Activated CD4-positive, alpha-beta T cell treated with anti-CD3 and anti-CD28 coated beads, Interleukin-2, amount 10 ng/mL, durations not matched to agents 7 days and 5 days (primary cell): ENCODE data around the gene FBXO4. TPM values are rescaled to one million over a fixed set of nuclear protein-coding genes. Genes with fewer than 3 reads are reported as not detected.
"Not testable (repeated sequence)": the region's sequence is repeated elsewhere in the genome, so short reads cannot be mapped to it uniquely, and the experiment has no call there.

ENCODE experiments used
- CTCF ChIA-PET: fragments of 350-600 bp; sonication (Branson Sonifier 250); formaldehyde crosslinking; loops from one replicate; lab custom pipeline; 2021; ENCODE audit warnings: antibody characterized with exemption; lab: Charles Lee
- POLR2A ChIA-PET: fragments of 350-600 bp; sonication (Branson Sonifier 250); formaldehyde crosslinking; loops from one replicate; lab custom pipeline; 2021; ENCODE audit warnings: antibody characterized with exemption; lab: Charles Lee
- DNase-seq: peaks from one replicate; pipeline ENCODE4 v3.0.0-alpha.2; 2020
- H3K27ac Mint-ChIP-seq: one replicate; pipeline ENCODE4 v1.8.0; 2021; ENCODE audit warnings: mild to moderate bottlenecking, moderate library complexity, mixed read lengths
- H3K27me3 Mint-ChIP-seq: one replicate; pipeline ENCODE4 v1.8.0; 2021; ENCODE audit warnings: mixed read lengths
- H3K36me3 Mint-ChIP-seq: one replicate; pipeline ENCODE4 v1.8.0; 2021; ENCODE audit warnings: low read depth, mixed read lengths
- H3K4me1 Mint-ChIP-seq: one replicate; pipeline ENCODE4 v1.8.0; 2021; ENCODE audit warnings: mixed read lengths
- H3K4me3 Mint-ChIP-seq: one replicate; pipeline ENCODE4 v1.8.0; 2021; ENCODE audit warnings: mild to moderate bottlenecking, moderate library complexity, mixed read lengths
- H3K9me3 Mint-ChIP-seq: one replicate; pipeline ENCODE4 v1.8.0; 2021; ENCODE audit warnings: mixed read lengths
- total RNA-seq, 2 experiments: library from RNA; stranded (reverse); gene quantifications; one replicate each; pipeline ENCODE4 v1.2.3, GENCODE V29; 2021

The FBXO4 gene
- total RNA-seq, 2 experiments from 2014 or later = 13.9 to 14.8 TPM

- no peak overlapping the region for H3K27ac Mint-ChIP-seq
- peaks cover 21% of the 10 kb centered on the region for H3K36me3 Mint-ChIP-seq
- peaks cover 24% of the 10 kb centered on the region for H3K4me1 Mint-ChIP-seq
- H3K9me3 Mint-ChIP-seq = peaks cover 6% of the 10 kb centered on the region
- no peak overlapping the region for H3K4me3 Mint-ChIP-seq
- CTCF ChIA-PET = interaction anchor here (0.6 to 1.4 kb wide), 2 partner anchors 71 to 469 kb away, joined by 3 read pairs; no protein-coding TSS in a partner anchor
- DNase-seq = no peak
- H3K27me3 Mint-ChIP-seq = no peaks in the 10 kb centered on the region
- POLR2A ChIA-PET = no interaction called here
Observed at GRCh38 chr5:41927604-41928003, 2.5 kb downstream of the FBXO4 start.

GRCh38 chr5:41929035-41929434, 4.0 kb downstream of the FBXO4 start:
- Mint-ChIP-seq H3K27me3 (no peaks in the 10 kb centered on the region), H3K36me3 (peaks cover 24% of the 10 kb centered on the region), H3K27ac (no peak overlapping the region), H3K4me1 (peaks cover 21% of the 10 kb centered on the region), H3K4me3 (no peak overlapping the region), H3K9me3 (peaks cover 6% of the 10 kb centered on the region)
- ChIA-PET CTCF (interaction anchor here (0.8 to 1.4 kb wide), 3 partner anchors 10 to 129 kb away, joined by 3 to 4 read pairs (median 3); no protein-coding TSS in a partner anchor), POLR2A (no interaction called here)
- no peak for DNase-seq

- H3K9me3 Mint-ChIP-seq = peaks cover 6% of the 10 kb centered on the region
- POLR2A ChIA-PET = no interaction called here
- H3K4me3 Mint-ChIP-seq = no peak overlapping the region
- DNase-seq = no peak
- H3K27ac Mint-ChIP-seq = no peak overlapping the region
- CTCF ChIA-PET = no interaction called here
- H3K4me1 Mint-ChIP-seq = no peaks in the 10 kb centered on the region
- peaks cover 30% of the 10 kb centered on the region for H3K36me3 Mint-ChIP-seq
- no peaks in the 10 kb centered on the region for H3K27me3 Mint-ChIP-seq
Observed at GRCh38 chr5:41932770-41933169, 7.7 kb downstream of the FBXO4 start.

GRCh38 chr5:41935544-41935943, 10.5 kb downstream of the FBXO4 start:
- CTCF ChIA-PET = interaction anchor here (1.2 kb wide), 1 partner anchor 10 kb away, joined by 3 read pairs; no protein-coding TSS in a partner anchor
- H3K27me3 Mint-ChIP-seq = no peaks in the 10 kb centered on the region
- peaks cover 20% of the 10 kb centered on the region for H3K36me3 Mint-ChIP-seq

GRCh38 chr5:41940641-41941040, 15.6 kb downstream of the FBXO4 start:
- H3K4me1 Mint-ChIP-seq = no peaks in the 10 kb centered on the region
- no peak for DNase-seq
- H3K27me3 Mint-ChIP-seq = no peaks in the 10 kb centered on the region
- CTCF ChIA-PET = no interaction called here
- H3K4me3 Mint-ChIP-seq = no peak overlapping the region
- H3K36me3 Mint-ChIP-seq = peaks cover 8% of the 10 kb centered on the region
- POLR2A ChIA-PET = no interaction called here
- no peaks in the 10 kb centered on the region for H3K9me3 Mint-ChIP-seq
- no peak overlapping the region for H3K27ac Mint-ChIP-seq

More at GRCh38 chr5:41935544-41935943, 10.5 kb downstream of the FBXO4 start:
- H3K4me3 Mint-ChIP-seq = no peak overlapping the region
- DNase-seq = no peak
- H3K9me3 Mint-ChIP-seq = peaks cover 3% of the 10 kb centered on the region
- no peaks in the 10 kb centered on the region for H3K4me1 Mint-ChIP-seq
- POLR2A ChIA-PET = no interaction called here
- H3K27ac Mint-ChIP-seq = no peak overlapping the region

DNA sequence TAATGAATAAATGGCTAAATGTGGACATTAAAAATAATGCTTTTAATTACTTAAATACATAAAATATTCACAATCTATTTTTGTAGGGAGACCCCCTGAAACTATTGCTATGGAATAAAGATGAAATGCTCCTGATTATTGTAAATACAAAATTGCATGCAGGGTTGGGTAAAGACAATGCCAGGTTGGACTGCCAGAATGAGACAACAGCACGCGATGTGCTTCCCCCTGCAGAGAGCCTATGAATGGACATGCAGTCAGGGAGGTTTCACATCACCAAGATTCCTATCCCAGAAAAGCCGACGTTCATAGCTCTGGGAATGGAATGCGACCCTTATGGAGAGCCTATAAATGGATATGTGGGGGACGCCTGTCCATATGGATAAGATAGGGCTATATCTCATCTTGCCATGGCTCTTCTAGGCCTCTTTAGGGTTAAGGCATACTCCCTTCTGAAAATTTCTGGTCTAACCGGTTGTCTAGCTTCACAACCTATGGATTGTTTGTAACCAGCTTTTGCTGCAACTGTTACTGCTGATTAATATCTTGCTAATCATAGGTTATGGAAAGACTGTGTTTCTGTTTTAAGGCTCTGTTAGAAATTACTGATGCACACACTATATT, 20.4 kb downstream of the FBXO4 start:
- H3K9me3 Mint-ChIP-seq, CTCF ChIA-PET, H3K4me1 Mint-ChIP-seq, DNase-seq, H3K36me3 Mint-ChIP-seq, POLR2A ChIA-PET, H3K27ac Mint-ChIP-seq, H3K27me3 Mint-ChIP-seq, H3K4me3 Mint-ChIP-seq: not testable (repeated sequence)

- Mint-ChIP-seq H3K36me3 (no peaks in the 10 kb centered on the region), H3K4me3 (no peak overlapping the region), H3K27me3 (peaks cover 8% of the 10 kb centered on the region), H3K9me3 (peaks cover 3% of the 10 kb centered on the region), H3K27ac (no peak overlapping the region), H3K4me1 (no peaks in the 10 kb centered on the region)
- ChIA-PET POLR2A (no interaction called here), CTCF (no interaction called here)
- DNase-seq = no peak
Observed at GRCh38 chr5:41951224-41951623, 26.1 kb downstream of the FBXO4 start.

DNA sequence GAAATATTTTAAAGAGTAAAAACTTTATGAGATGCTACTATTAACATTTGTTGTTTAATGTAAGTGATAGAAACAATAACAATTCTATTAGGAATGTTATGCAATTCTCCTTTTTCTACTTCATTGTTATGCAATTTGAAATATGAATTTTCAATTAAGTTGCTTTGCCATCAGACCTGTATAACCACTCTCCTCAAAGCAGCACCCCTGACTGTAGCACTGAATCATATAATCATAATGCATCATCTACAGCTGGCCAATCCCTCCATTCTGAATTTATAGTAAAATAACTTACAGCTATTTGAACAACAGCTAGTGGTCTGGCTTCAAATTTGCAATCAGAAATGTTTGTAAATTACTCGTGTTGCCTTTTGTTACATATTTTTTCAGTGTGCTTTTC, 29.2 kb downstream of the FBXO4 start:
- Mint-ChIP-seq H3K4me3 (no peak overlapping the region), H3K27me3 (peaks cover 8% of the 10 kb centered on the region), H3K4me1 (no peaks in the 10 kb centered on the region), H3K27ac (no peak overlapping the region), H3K36me3 (no peaks in the 10 kb centered on the region), H3K9me3 (peaks cover 6% of the 10 kb centered on the region)
- CTCF ChIA-PET = no interaction called here
- POLR2A ChIA-PET = no interaction called here
- no peak for DNase-seq

GRCh38 chr5:41955432-41956024, 30.4 kb downstream of the FBXO4 start:
- H3K4me1 Mint-ChIP-seq = no peaks in the 10 kb centered on the region
- peaks cover 10% of the 10 kb centered on the region for H3K9me3 Mint-ChIP-seq
- DNase-seq = no peak
- H3K36me3 Mint-ChIP-seq = no peaks in the 10 kb centered on the region
- POLR2A ChIA-PET = no interaction called here
- no peak overlapping the region for H3K27ac Mint-ChIP-seq
- H3K4me3 Mint-ChIP-seq = no peak overlapping the region
- H3K27me3 Mint-ChIP-seq = peaks cover 3% of the 10 kb centered on the region
- CTCF ChIA-PET = no interaction called here

DNA sequence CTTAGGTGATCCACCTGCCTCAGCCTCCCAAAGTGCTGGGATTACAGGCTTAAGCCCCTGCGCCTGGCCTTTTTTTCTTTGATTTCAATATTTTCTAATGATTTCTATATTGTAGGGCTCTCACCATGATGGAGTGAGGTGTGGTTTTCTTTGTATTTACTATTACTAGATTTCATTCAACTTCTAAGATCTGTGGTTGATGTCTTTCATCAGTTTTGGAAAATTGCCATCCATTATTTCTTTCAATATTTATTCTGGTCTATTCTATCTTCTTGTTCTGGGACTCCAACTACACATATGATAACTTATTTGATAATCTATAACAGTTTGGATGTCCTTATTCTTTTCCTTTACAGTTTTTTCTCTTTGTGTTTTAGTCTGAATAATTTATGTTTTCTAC, 31.9 kb downstream of the FBXO4 start:
- Mint-ChIP-seq H3K36me3 (no peaks in the 10 kb centered on the region), H3K9me3 (peaks cover 18% of the 10 kb centered on the region), H3K4me1 (no peaks in the 10 kb centered on the region), H3K27me3 (no peaks in the 10 kb centered on the region), H3K27ac (no peak overlapping the region), H3K4me3 (no peak overlapping the region)
- DNase-seq = no peak
- ChIA-PET POLR2A (no interaction called here), CTCF (no interaction called here)

DNA sequence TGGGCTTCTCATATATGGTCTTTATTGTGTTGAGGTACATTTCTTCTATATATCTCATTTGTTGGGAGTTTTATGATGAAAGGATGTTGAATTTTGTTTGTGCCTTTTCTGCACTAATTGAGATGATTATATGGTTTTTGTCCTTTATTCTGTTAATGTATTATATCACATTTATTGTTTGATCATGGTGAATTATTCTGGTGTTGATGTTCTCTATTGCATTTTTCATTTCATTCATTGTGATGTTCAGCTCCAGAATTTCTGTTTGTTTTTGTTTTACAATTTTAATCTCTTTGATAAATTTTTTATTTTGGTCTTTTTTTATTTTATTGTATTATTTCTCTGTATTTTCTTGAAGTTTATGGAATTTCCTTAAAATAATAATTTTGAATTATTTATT, 35.4 kb downstream of the FBXO4 start:
- H3K9me3 Mint-ChIP-seq = peaks cover 17% of the 10 kb centered on the region
- no peaks in the 10 kb centered on the region for H3K4me1 Mint-ChIP-seq
- H3K4me3 Mint-ChIP-seq = no peak overlapping the region
- ChIA-PET CTCF (no interaction called here), POLR2A (no interaction called here)
- H3K36me3 Mint-ChIP-seq = no peaks in the 10 kb centered on the region
- DNase-seq = no peak
- no peaks in the 10 kb centered on the region for H3K27me3 Mint-ChIP-seq
- H3K27ac Mint-ChIP-seq = no peak overlapping the region

DNA sequence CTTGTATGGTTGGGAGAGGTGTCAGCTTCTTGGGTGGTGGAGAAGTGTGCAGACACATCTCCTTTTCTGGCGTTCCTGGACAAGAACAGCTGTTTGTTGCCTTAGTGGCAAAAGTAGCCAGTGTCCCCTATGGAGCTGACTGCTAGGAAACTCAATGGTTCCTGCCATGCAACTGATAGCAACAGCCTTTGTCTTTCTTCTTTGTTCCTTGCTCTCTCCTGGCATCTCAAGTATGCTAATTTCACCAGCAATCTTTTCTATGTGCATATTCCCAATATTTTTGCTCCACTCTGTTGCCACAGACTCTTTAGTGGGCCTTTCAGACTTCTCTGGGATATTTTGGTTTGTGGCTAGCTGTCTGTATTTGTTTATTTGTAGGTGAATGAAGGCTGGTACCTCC, 36.7 kb downstream of the FBXO4 start:
- CTCF ChIA-PET = interaction anchor here (0.7 kb wide), 1 partner anchor 222 kb away, joined by 4 read pairs; no protein-coding TSS in a partner anchor
- Mint-ChIP-seq H3K9me3 (peaks cover 17% of the 10 kb centered on the region), H3K27me3 (no peaks in the 10 kb centered on the region), H3K4me1 (no peaks in the 10 kb centered on the region), H3K4me3 (no peak overlapping the region), H3K36me3 (no peaks in the 10 kb centered on the region), H3K27ac (no peak overlapping the region)
- POLR2A ChIA-PET = no interaction called here
- DNase-seq = no peak

DNA sequence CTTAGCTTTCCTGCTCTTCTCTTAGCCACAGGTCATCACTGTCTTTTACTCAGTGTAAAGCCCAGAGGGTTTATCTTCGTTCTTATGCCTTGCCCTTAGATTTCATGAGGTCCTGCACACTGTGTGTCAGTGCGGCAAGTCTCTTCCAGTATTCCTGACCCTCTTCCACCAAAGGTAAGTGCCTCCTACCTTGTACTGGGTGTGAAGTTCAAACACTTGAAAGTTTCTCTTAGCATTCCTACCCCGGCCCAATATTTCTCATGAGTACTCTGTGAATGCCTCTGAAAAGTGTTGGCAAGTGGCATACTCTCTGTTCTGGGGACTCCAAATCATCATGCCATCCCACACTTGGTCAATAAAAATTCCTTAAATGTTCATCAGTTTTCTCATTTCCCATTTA, 37.4 kb downstream of the FBXO4 start:
- Mint-ChIP-seq H3K4me3 (no peak overlapping the region), H3K27ac (no peak overlapping the region), H3K4me1 (no peaks in the 10 kb centered on the region), H3K36me3 (no peaks in the 10 kb centered on the region), H3K27me3 (no peaks in the 10 kb centered on the region), H3K9me3 (peaks cover 17% of the 10 kb centered on the region)
- POLR2A ChIA-PET = no interaction called here
- no peak for DNase-seq
- CTCF ChIA-PET = interaction anchor here (0.7 kb wide), 1 partner anchor 223 kb away, joined by 4 read pairs; no protein-coding TSS in a partner anchor
